SK-N-SH (cell line): ENCODE data around the gene ARHGEF37. TPM values are rescaled to one million over a fixed set of nuclear protein-coding genes. Genes with fewer than 3 reads are reported as not detected.

Experiments used
- CTCF ChIA-PET: fragments of 300-600, 350-600 bp; formaldehyde crosslinking; extraction: SDS; loops from one replicate; lab custom pipeline; 2021; lab: Yijun Ruan, JAX
- POLR2A ChIA-PET: fragments of 350-600 bp; sonication (Branson Sonifier 250); formaldehyde crosslinking; extraction: SDS; loops from one replicate; lab custom pipeline; 2020; ENCODE audit warnings: antibody characterized with exemption, inconsistent platforms; lab: Yijun Ruan, JAX
- DNase-seq: peaks from one replicate; pipeline ENCODE4 v3.0.0; 2012
- H2AFZ ChIP-seq: fragments of 200-600 bp; sonication (generic); 2 replicates; pipeline ENCODE4 v1.8.1; 2016; ENCODE audit warnings: antibody characterized with exemption, mild to moderate bottlenecking, low read depth
- H3F3A ChIP-seq: fragments of 200-600 bp; sonication (generic); replicated peaks from 2 replicates; pipeline ENCODE3; 2016; ENCODE audit warnings: antibody characterized with exemption, mild to moderate bottlenecking; ENCODE audit not compliant: insufficient read depth
- H3K27ac ChIP-seq, 2 experiments: fragments of 200-500 bp in 1 of 2; fragments of 200-600 bp in 1 of 2; sonication (Bioruptor generic) in 1 of 2; sonication (generic), shearing (Covaris generic) in 1 of 2; 2 replicates each; pipeline versions ENCODE4 v1.5.1 to v1.6.1; 2014 to 2016; ENCODE audit warnings: low read depth in 2 of 2, inconsistent platforms in 1 of 2, low read length in 1 of 2, mild to moderate bottlenecking in 1 of 2, mixed read lengths in 1 of 2
- H3K27me3 ChIP-seq: fragments of 200-600 bp; sonication (generic), shearing (Covaris generic); 2 replicates; pipeline ENCODE4 v1.6.1; 2016; ENCODE audit warnings: mixed run types; ENCODE audit not compliant: insufficient read depth
- H3K36me3 ChIP-seq, 2 experiments: fragments of 200-500 bp in 1 of 2; fragments of 200-600 bp in 1 of 2; sonication (Bioruptor generic) in 1 of 2; sonication (generic) in 1 of 2; replicated peaks in 1 of 2; 2 replicates each; pipeline versions ENCODE3 to v1.5.1; 2014 to 2016; ENCODE audit warnings: low read length in 1 of 2, mild to moderate bottlenecking in 1 of 2; ENCODE audit not compliant: insufficient read depth in 2 of 2, control insufficient read depth in 1 of 2
- H3K4me1 ChIP-seq, 2 experiments: fragments of 200-500 bp in 1 of 2; fragments of 200-600 bp in 1 of 2; sonication (Bioruptor generic) in 1 of 2; sonication (generic), shearing (Covaris generic) in 1 of 2; 2 replicates each; pipeline versions ENCODE4 v1.5.1 to v1.6.1; 2014 to 2016; ENCODE audit warnings: low read depth in 1 of 2, low read length in 1 of 2, mixed run types in 1 of 2; ENCODE audit not compliant: insufficient read depth in 2 of 2, control insufficient read depth in 1 of 2
- H3K4me2 ChIP-seq: fragments of 200-600 bp; sonication (generic), shearing (Covaris generic); 2 replicates; pipeline ENCODE4 v1.6.1; 2017; ENCODE audit warnings: mixed run types
- H3K4me3 ChIP-seq, 2 experiments: fragments of 200-500 bp in 1 of 2; fragments of 200-600 bp in 1 of 2; sonication (Bioruptor generic) in 1 of 2; sonication (generic), shearing (Covaris generic) in 1 of 2; 2 replicates each; pipeline versions ENCODE4 v1.5.1 to v1.8.1; 2014 to 2016; ENCODE audit warnings: low read depth in 2 of 2, inconsistent platforms in 1 of 2, low read length in 1 of 2, mild to moderate bottlenecking in 1 of 2, mixed read lengths in 1 of 2, moderate library complexity in 1 of 2
- H3K79me2 ChIP-seq: fragments of 200-600 bp; sonication (generic); 2 replicates; pipeline ENCODE4 v1.8.1; 2017; ENCODE audit warnings: mild to moderate bottlenecking; ENCODE audit not compliant: insufficient read depth
- H3K9ac ChIP-seq: fragments of 200-600 bp; sonication (generic); 2 replicates; pipeline ENCODE4 v1.6.1; 2017; ENCODE audit warnings: mixed run types
- H3K9me2 ChIP-seq: fragments of 200-600 bp; sonication (generic); 2 replicates; pipeline ENCODE4 v1.6.1; 2017; ENCODE audit warnings: mixed run types
- H3K9me3 ChIP-seq: fragments of 200-600 bp; sonication (generic); 2 replicates; pipeline ENCODE4 v1.6.1; 2017; ENCODE audit warnings: mixed run types, mild to moderate bottlenecking, moderate library complexity
- H4K20me1 ChIP-seq: fragments of 200-600 bp; sonication (generic); 2 replicates; pipeline ENCODE4 v1.6.1; 2017; ENCODE audit warnings: mild to moderate bottlenecking, mixed run types; ENCODE audit not compliant: insufficient read depth
- ELF1 ChIP-seq: IDR thresholded peaks from 2 replicates; pipeline ENCODE4 v1.4.0; 2012
- EP300 ChIP-seq, 2 experiments: IDR thresholded peaks; 2 replicates each; pipeline versions ENCODE4 v1.4.0 to v1.6.1; 2012; ENCODE audit warnings: borderline replicate concordance in 1 of 2, low read depth in 1 of 2, low read length in 1 of 2
- FOXJ3 ChIP-seq: sonication (generic); formaldehyde crosslinking; IDR thresholded peaks from 2 replicates; pipeline ENCODE4 v1.5.1; 2020; ENCODE audit warnings: mild to moderate bottlenecking, missing genetic modification reagents
- FOXM1 ChIP-seq: IDR thresholded peaks from 2 replicates; pipeline ENCODE4 v1.4.0; 2012; ENCODE audit warnings: low read depth, mild to moderate bottlenecking
- MAX ChIP-seq: IDR thresholded peaks from 2 replicates; pipeline ENCODE4 v1.4.0; 2012; ENCODE audit warnings: low read depth
- NFIC ChIP-seq: IDR thresholded peaks from 2 replicates; pipeline ENCODE4 v1.4.0; 2012; ENCODE audit warnings: borderline replicate concordance
- NRF1 ChIP-seq: IDR thresholded peaks from 2 replicates; pipeline ENCODE4 v1.6.1; 2012; ENCODE audit warnings: low read depth, mild to moderate bottlenecking, low read length
- PBX3 ChIP-seq: IDR thresholded peaks from 2 replicates; pipeline ENCODE4; 2012
- RCOR1 ChIP-seq: fragments of 150-350 bp; IDR thresholded peaks from 2 replicates; pipeline ENCODE4 v1.6.1; 2017; ENCODE audit warnings: antibody characterized with exemption, low read length
- RFX5 ChIP-seq: IDR thresholded peaks from 2 replicates; pipeline ENCODE4 v1.6.1; 2012; ENCODE audit warnings: mild to moderate bottlenecking, improper control_type of control experiment, low read length
- SIN3A ChIP-seq: IDR thresholded peaks from 2 replicates; pipeline ENCODE4 v1.6.1; 2012; ENCODE audit warnings: low read depth, mild to moderate bottlenecking, low read length, moderate library complexity, borderline replicate concordance
- SMC3 ChIP-seq: IDR thresholded peaks from 2 replicates; pipeline ENCODE4 v1.6.1; 2012; ENCODE audit warnings: low read depth, low read length, improper control_type of control experiment
- TAF1 ChIP-seq: IDR thresholded peaks from 2 replicates; pipeline ENCODE4 v1.6.1; 2012; ENCODE audit warnings: low read depth, mild to moderate bottlenecking, low read length, moderate library complexity, borderline replicate concordance
- USF1 ChIP-seq: IDR thresholded peaks from 2 replicates; pipeline ENCODE4 v1.4.0; 2012; ENCODE audit warnings: low read depth, borderline replicate concordance
- YY1 ChIP-seq: IDR thresholded peaks from 2 replicates; pipeline ENCODE4 v1.4.0; 2012; ENCODE audit warnings: low read depth, mild to moderate bottlenecking
- ZBTB33 ChIP-seq: IDR thresholded peaks from 2 replicates; pipeline ENCODE4 v1.4.0; 2012; ENCODE audit warnings: low read depth, borderline replicate concordance
- WGBS: methylation state at CpG from one replicate; pipeline ENCODE4 v1.1.6; 2017; ENCODE audit warnings: low lambda C conversion rate; 5-methylcytosine and 5-hydroxymethylcytosine counted together
- polyA plus RNA-seq, 3 experiments: library from polyadenylated mRNA; depleted of rRNA; stranded (reverse); fragments of >200 nt; gene quantifications; 2 replicates each; pipeline ENCODE4 v1.2.3, GENCODE V29; 2012
- TF ChIP-seq, protein P1 (sequence below): fragments of 150-350 bp; IDR thresholded peaks from 2 replicates; pipeline ENCODE4 v1.6.1; 2017; ENCODE audit warnings: antibody characterized with exemption, low read length, low read depth, borderline replicate concordance
- TF ChIP-seq, protein P2 (sequence below): IDR thresholded peaks from 2 replicates; pipeline ENCODE4 v1.6.1; 2012; ENCODE audit warnings: mild to moderate bottlenecking, low read depth, low read length, moderate library complexity

Gene ARHGEF37
- polyA plus RNA-seq, 1 of the 3 experiments (the other 2 are of a cell fraction) = 0.94 TPM

DNA sequence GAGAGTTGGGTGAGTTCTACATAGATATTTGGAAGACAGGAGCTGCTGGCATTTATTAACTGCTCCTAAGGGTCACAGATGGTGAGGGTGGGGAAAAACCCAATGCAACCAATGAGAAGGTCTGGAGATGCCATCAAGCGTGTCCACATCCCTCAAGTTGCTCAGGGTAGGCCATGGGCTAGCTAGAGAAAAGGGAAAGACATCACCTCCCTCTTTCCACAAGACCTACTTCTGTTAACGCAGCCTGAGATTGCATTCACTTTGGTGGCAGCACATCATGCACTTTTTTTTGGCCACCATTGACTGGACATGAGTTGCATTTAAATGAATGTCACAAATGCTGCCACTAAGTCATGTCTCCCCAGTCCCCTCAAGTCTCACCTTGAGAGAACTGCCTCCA is 71.4 kb downstream of the ARHGEF37 start (continued):
- TF ChIP-seq, protein P1, sequence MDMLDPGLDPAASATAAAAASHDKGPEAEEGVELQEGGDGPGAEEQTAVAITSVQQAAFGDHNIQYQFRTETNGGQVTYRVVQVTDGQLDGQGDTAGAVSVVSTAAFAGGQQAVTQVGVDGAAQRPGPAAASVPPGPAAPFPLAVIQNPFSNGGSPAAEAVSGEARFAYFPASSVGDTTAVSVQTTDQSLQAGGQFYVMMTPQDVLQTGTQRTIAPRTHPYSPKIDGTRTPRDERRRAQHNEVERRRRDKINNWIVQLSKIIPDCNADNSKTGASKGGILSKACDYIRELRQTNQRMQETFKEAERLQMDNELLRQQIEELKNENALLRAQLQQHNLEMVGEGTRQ = no peak
- no peak for TF ChIP-seq YY1
- TF ChIP-seq USF1 = no peak
- no peak for TF ChIP-seq MAX
- TF ChIP-seq, all 33 proteins: peak for 0

- Histone ChIP-seq H3K4me1 (no peaks in the 10 kb centered on the region; a peak in 1 of 4 replicates), H4K20me1 (no peaks in the 10 kb centered on the region)
- POLR2A ChIA-PET = interaction anchor here (0.8 kb wide), 1 partner anchor 39 kb away, joined by 3 read pairs; no protein-coding TSS in a partner anchor
- TF ChIP-seq NFIC (no peak), TAF1 (no peak), YY1 (no peak), NRF1 (no peak), RCOR1 (no peak), PBX3 (no peak), SMC3 (no peak), EP300 (IDR thresholded peaks at IDR 0.05; ENCODE audit: borderline replicate concordance in 1 of 2, low read depth in 1 of 2, low read length in 1 of 2) (no peak), FOXJ3 (CRISPR knock-in tag) (no peak), FOXM1 (no peak), RFX5 (no peak), ELF1 (no peak), ZBTB33 (no peak), SIN3A (no peak)
- TF ChIP-seq, protein P2, sequence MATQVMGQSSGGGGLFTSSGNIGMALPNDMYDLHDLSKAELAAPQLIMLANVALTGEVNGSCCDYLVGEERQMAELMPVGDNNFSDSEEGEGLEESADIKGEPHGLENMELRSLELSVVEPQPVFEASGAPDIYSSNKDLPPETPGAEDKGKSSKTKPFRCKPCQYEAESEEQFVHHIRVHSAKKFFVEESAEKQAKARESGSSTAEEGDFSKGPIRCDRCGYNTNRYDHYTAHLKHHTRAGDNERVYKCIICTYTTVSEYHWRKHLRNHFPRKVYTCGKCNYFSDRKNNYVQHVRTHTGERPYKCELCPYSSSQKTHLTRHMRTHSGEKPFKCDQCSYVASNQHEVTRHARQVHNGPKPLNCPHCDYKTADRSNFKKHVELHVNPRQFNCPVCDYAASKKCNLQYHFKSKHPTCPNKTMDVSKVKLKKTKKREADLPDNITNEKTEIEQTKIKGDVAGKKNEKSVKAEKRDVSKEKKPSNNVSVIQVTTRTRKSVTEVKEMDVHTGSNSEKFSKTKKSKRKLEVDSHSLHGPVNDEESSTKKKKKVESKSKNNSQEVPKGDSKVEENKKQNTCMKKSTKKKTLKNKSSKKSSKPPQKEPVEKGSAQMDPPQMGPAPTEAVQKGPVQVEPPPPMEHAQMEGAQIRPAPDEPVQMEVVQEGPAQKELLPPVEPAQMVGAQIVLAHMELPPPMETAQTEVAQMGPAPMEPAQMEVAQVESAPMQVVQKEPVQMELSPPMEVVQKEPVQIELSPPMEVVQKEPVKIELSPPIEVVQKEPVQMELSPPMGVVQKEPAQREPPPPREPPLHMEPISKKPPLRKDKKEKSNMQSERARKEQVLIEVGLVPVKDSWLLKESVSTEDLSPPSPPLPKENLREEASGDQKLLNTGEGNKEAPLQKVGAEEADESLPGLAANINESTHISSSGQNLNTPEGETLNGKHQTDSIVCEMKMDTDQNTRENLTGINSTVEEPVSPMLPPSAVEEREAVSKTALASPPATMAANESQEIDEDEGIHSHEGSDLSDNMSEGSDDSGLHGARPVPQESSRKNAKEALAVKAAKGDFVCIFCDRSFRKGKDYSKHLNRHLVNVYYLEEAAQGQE = no peak
- TF ChIP-seq, all 33 proteins: peak for 0
- no peak overlapping the region for H2AFZ ChIP-seq
- H3K79me2 ChIP-seq = no peaks in the 10 kb centered on the region
- no peaks in the 10 kb centered on the region for H3K36me3 ChIP-seq
- WGBS = 18% methylated on average over 3 of the region's 3 CpGs
- no peaks in the 10 kb centered on the region for H3K27me3 ChIP-seq
- H3K9me2 ChIP-seq = no peaks in the 10 kb centered on the region
- DNase-seq = no peak
- no peak overlapping the region for H3K4me2 ChIP-seq
- CTCF ChIA-PET = interaction anchor here (0.7 to 1.5 kb wide), 4 partner anchors 9 to 180 kb away, joined by 4 to 6 read pairs (median 5); no protein-coding TSS in a partner anchor
- H3F3A ChIP-seq = no peaks in the 10 kb centered on the region
- no peak overlapping the region for H3K9ac ChIP-seq
- H3K27ac ChIP-seq = no peak overlapping the region
- no peak overlapping the region for H3K4me3 ChIP-seq
- no peaks in the 10 kb centered on the region for H3K9me3 ChIP-seq
Measured at GRCh38 chr5:149654231-149654630, 72.9 kb downstream of the ARHGEF37 start.
